ENCODE results near the gene TMEM98. TPM values are rescaled to one million over a fixed set of nuclear protein-coding genes. Genes with fewer than 3 reads are reported as not detected.

TMEM98 gene
- total RNA-seq, 3 donors from 2014 or later, result 59.7 to 138 (median 129) TPM

DNA sequence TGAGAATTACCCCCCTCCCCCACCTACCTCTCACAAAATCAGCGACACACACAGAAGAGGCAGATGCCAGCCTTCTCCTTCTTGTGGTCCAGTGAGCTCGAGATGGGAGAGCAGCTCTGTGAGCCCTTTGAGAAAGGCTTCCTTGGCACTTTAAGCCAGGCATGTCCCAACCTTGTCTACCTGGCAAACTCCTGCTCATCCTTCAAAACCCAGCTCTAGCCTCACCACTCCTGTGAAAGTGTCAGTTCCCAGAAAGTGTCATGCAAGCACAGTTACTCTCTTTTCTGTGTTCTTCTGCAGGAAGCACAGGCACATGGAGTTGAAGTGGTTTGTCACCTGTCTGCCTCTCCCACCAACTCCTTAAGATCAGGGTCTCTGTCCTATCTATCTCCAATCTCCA is 1.6 kb downstream of the TMEM98 start:
- Histone ChIP-seq H3K4me3 (peak overlapping the region in 2 of 3 donors; percentile 73 to 78), H3K27ac (peak overlapping the region in 1 of 2 donors; percentile 82), H3K4me1 (peaks cover 0 to 5% of the 10 kb centered on the region in 2 donors), H3K9me3 (no peaks in the 10 kb centered on the region), H3K27me3 (no peaks in the 10 kb centered on the region), H3K36me3 (no peaks in the 10 kb centered on the region)
- intact Hi-C loops (cut with DNase I; ENCODE audit: low total_unique reads), result no loop called here
- TF ChIP-seq, protein P1, sequence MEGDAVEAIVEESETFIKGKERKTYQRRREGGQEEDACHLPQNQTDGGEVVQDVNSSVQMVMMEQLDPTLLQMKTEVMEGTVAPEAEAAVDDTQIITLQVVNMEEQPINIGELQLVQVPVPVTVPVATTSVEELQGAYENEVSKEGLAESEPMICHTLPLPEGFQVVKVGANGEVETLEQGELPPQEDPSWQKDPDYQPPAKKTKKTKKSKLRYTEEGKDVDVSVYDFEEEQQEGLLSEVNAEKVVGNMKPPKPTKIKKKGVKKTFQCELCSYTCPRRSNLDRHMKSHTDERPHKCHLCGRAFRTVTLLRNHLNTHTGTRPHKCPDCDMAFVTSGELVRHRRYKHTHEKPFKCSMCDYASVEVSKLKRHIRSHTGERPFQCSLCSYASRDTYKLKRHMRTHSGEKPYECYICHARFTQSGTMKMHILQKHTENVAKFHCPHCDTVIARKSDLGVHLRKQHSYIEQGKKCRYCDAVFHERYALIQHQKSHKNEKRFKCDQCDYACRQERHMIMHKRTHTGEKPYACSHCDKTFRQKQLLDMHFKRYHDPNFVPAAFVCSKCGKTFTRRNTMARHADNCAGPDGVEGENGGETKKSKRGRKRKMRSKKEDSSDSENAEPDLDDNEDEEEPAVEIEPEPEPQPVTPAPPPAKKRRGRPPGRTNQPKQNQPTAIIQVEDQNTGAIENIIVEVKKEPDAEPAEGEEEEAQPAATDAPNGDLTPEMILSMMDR (IDR thresholded peaks at IDR 0.05), result no peak
- TF ChIP-seq POLR2AphosphoS5 (IDR thresholded peaks at IDR 0.05), result no peak
- no peak for TF ChIP-seq POLR2A (IDR thresholded peaks at IDR 0.05)
- no peak for DNase-seq (ENCODE audit: low spot score in 2 of 2)

DNA sequence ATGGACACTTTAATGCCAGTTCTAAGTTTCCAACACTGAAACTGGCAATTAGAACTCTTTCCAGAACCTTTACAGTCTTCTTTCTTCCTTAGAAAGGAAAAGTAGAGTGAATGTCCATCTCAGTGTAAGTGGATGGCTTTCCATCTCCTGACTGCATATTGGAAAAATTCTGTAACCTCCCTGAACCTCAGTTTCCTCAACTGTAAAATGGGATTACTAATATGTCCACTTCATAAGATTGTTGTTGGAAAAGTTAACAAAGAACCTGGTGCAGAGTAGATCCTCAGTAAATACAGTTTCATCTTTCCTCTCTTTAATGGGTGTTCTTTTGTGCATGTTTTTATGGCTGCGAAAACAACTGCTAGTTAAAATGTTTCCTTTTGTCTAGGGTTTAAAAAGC is 2.6 kb downstream of the TMEM98 start:
- no peaks in the 10 kb centered on the region for H3K36me3 ChIP-seq
- intact Hi-C loops (cut with DNase I; ENCODE audit: low total_unique reads), result no loop called here
- H3K4me3 ChIP-seq, result no peak overlapping the region
- H3K4me1 ChIP-seq, result peaks cover 0 to 5% of the 10 kb centered on the region in 2 donors
- DNase-seq (ENCODE audit: low spot score in 2 of 2), result no peak
- no peaks in the 10 kb centered on the region for H3K27me3 ChIP-seq
- no peak overlapping the region for H3K27ac ChIP-seq
- no peaks in the 10 kb centered on the region for H3K9me3 ChIP-seq
- TF ChIP-seq POLR2AphosphoS5 (IDR thresholded peaks at IDR 0.05) (no peak), POLR2A (IDR thresholded peaks at IDR 0.05) (no peak)
- TF ChIP-seq, protein P1 (IDR thresholded peaks at IDR 0.05), result no peak

DNA sequence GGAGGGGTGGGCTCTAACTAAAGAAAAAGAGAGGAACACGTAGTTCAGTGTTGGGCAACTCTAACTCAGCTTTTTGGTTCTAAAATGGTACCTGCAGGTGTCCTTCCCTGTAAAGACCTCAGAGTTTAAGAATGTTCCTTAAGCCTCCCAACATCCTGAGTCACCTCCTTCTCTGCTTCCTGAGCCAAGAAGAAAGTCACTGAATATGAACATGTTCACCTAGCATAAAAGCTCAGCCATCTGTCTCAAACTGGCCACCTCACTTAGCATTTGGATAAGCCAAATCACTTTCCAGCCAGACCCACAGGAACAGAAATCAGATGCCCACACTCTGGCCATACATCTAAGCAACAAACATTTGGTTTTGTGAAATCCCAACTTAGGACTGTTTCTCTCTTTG is 3.7 kb downstream of the TMEM98 start:
- peaks cover 5% of the 10 kb centered on the region in 2 donors for H3K4me1 ChIP-seq
- H3K4me3 ChIP-seq, result no peak overlapping the region
- H3K36me3 ChIP-seq, result no peaks in the 10 kb centered on the region
- intact Hi-C loops (cut with DNase I; ENCODE audit: low total_unique reads), result no loop called here
- H3K9me3 ChIP-seq, result no peaks in the 10 kb centered on the region
- no peak for TF ChIP-seq POLR2A (IDR thresholded peaks at IDR 0.05)
- no peak for TF ChIP-seq POLR2AphosphoS5 (IDR thresholded peaks at IDR 0.05)
- no peaks in the 10 kb centered on the region for H3K27me3 ChIP-seq
- no peak overlapping the region for H3K27ac ChIP-seq
- no peak for DNase-seq (ENCODE audit: low spot score in 2 of 2)

DNA sequence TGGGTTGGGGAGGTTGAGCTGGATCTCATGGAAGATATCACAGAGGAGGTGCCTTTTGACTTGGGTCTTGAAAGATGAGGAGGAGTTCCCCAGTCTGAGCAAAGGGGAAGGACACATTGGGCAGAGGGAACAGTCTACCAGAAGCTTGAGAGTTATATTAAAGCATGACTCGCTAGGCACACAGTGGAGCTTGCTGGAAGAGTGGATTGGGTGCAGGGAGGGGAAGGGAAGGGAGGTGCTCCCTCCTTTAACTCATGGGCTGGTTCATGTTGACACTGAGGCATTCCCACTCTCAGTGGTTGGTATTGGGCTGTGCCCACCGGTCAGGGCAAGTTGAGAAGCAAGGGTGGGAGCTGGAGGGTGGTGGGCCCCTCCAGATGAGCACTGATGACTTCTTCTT is 5.9 kb downstream of the TMEM98 start:
- Histone ChIP-seq H3K27me3 (no peaks in the 10 kb centered on the region), H3K4me3 (no peak overlapping the region), H3K36me3 (no peaks in the 10 kb centered on the region), H3K27ac (no peak overlapping the region), H3K9me3 (no peaks in the 10 kb centered on the region), H3K4me1 (peaks cover 0 to 7% of the 10 kb centered on the region in 2 donors)
- intact Hi-C loops (cut with DNase I; ENCODE audit: low total_unique reads), result no loop called here
- no peak for DNase-seq (ENCODE audit: low spot score in 2 of 2)
- TF ChIP-seq POLR2AphosphoS5 (IDR thresholded peaks at IDR 0.05), result no peak

DNA sequence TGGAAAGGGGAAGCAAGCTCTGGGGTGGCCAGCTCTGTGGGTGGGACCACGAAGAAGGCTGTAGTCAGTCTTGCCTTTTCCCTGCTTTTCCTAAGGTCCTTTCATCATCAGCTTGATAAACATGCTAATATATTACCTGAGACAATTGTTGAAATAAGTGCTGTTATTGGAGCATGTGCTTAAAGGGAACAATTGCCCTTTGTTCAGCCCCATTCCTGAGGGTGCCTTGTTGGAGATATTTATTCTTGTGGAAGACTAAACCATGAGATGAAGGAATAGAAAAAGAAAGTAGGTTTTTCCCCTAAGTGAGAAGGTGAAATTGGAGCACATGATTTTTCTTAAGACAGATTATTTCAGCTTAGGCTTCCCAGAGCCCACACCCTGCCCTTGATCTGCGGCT is 7.8 kb downstream of the TMEM98 start:
- Histone ChIP-seq H3K27me3 (no peaks in the 10 kb centered on the region), H3K4me1 (peaks cover 0 to 7% of the 10 kb centered on the region in 2 donors), H3K4me3 (no peak overlapping the region), H3K36me3 (no peaks in the 10 kb centered on the region), H3K27ac (peak overlapping the region; percentile 72 to 86), H3K9me3 (no peaks in the 10 kb centered on the region)
- no peak for TF ChIP-seq POLR2AphosphoS5 (IDR thresholded peaks at IDR 0.05)
- TF ChIP-seq POLR2A (IDR thresholded peaks at IDR 0.05), result no peak
- TF ChIP-seq, protein P1 (IDR thresholded peaks at IDR 0.05), result no peak
- no peak for DNase-seq (ENCODE audit: low spot score in 2 of 2)
- intact Hi-C loops (cut with DNase I; ENCODE audit: low total_unique reads), result no loop called here

DNA sequence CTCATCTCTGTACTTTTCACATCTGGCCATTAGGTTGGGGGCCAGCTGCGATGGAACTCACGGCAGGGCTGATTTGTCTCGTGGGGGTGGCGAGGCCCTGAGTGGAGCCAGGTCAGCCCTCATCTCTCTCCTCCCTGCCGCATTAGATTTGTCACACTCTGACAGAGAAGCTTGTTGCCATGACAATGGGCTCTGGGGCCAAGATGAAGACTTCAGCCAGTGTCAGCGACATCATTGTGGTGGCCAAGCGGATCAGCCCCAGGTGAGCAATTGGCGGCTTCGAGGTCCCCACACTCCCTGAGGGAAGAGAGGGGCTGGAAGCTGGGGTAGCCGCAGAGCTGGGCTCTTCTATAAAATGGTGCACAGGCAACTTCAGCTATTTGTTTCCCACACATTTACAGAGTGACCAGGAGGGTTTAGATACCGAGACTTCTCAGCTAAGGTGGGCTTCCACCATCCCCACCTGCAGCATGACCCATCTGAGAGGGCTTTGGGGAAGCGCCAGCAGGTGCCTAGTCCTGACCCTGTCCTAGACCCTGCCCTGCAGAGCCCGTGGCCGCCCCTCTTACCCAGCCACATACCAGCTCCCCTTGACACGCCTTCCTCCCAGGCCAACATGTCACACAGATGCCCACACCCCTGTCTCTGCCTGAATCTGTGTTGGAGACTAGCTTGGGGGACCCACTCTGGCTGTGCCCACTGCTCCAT is 8.4 kb downstream of the TMEM98 start:
- intact Hi-C loops (cut with DNase I; ENCODE audit: low total_unique reads), result no loop called here
- H3K27ac ChIP-seq, result peak overlapping the region; percentile 72 to 86
- TF ChIP-seq POLR2AphosphoS5 (IDR thresholded peaks at IDR 0.05) (no peak), POLR2A (IDR thresholded peaks at IDR 0.05) (no peak)
- TF ChIP-seq, protein P1 (IDR thresholded peaks at IDR 0.05), result no peak
- no peaks in the 10 kb centered on the region for H3K36me3 ChIP-seq
- no peaks in the 10 kb centered on the region for H3K27me3 ChIP-seq
- peak overlapping the region in 1 of 3 donors; percentile 42 for H3K4me3 ChIP-seq
- DNase-seq (ENCODE audit: low spot score in 2 of 2), result no peak
- H3K9me3 ChIP-seq, result no peaks in the 10 kb centered on the region
- H3K4me1 ChIP-seq, result peaks cover 0 to 7% of the 10 kb centered on the region in 2 donors
